ENCODE results near the gene CACNA1A.

GRCh38 chr19:13289295-13289694, 217.0 kb downstream of the CACNA1A start:
- no peak for TF ChIP-seq CTCF (conservative IDR thresholded peaks at IDR 0.05; ENCODE audit: low read depth, low read length)
- no peak for TF ChIP-seq POLR2A (IDR thresholded peaks at IDR 0.05; ENCODE audit: low read depth, low read length)
- no peak for TF ChIP-seq RFX5 (IDR thresholded peaks at IDR 0.05; ENCODE audit: low read depth, low read length)

Data from IMR-90 (cell line).